Astrocyte (in vitro differentiated cells and primary cell): ENCODE results near the gene CABP7. TPM values are rescaled to one million over a fixed set of nuclear protein-coding genes. Genes with fewer than 3 reads are reported as not detected.

Source experiments
- DNase-seq: peaks from one replicate; pipeline ENCODE4 v3.0.0-alpha.2; 2010; ENCODE audit warnings: low read depth
- FAIRE-seq: peaks from 2 replicates; lab custom pipeline; 2011; peaks lifted over from hg19 to GRCh38; lab: Jason Lieb, UNC
- H2AFZ ChIP-seq: 2 replicates; pipeline ENCODE4 v1.6.0; 2012; ENCODE audit warnings: low read depth, low read length, inconsistent platforms
- H3K27ac ChIP-seq: 2 replicates; pipeline ENCODE4 v1.5.1; 2011; ENCODE audit warnings: low read depth, low read length, inconsistent platforms
- H3K27me3 ChIP-seq: 2 replicates; pipeline ENCODE4 v1.6.0; 2011; ENCODE audit warnings: low read length, inconsistent platforms; ENCODE audit not compliant: insufficient read depth
- H3K36me3 ChIP-seq: 2 replicates; pipeline ENCODE4 v1.5.1; 2011; ENCODE audit warnings: low read length, inconsistent platforms; ENCODE audit not compliant: insufficient read depth
- H3K4me1 ChIP-seq: 2 replicates; pipeline ENCODE4 v1.5.1; 2011; ENCODE audit warnings: low read length, inconsistent platforms; ENCODE audit not compliant: insufficient read depth
- H3K4me2 ChIP-seq: 2 replicates; pipeline ENCODE4 v1.6.0; 2012; ENCODE audit warnings: low read length, inconsistent platforms
- H3K4me3 ChIP-seq: 2 replicates; pipeline ENCODE4 v1.5.1; 2011; ENCODE audit warnings: low read depth, mild to moderate bottlenecking, low read length, inconsistent platforms; ENCODE audit not compliant: insufficient read depth
- H3K79me2 ChIP-seq: 2 replicates; pipeline ENCODE4 v1.6.0; 2012; ENCODE audit warnings: mild to moderate bottlenecking, low read length, inconsistent platforms; ENCODE audit not compliant: insufficient read depth
- H3K9ac ChIP-seq: 2 replicates; pipeline ENCODE4 v1.6.0; 2012; ENCODE audit warnings: mild to moderate bottlenecking, low read length, inconsistent platforms
- H3K9me3 ChIP-seq: 2 replicates; pipeline ENCODE4 v1.5.1; 2012; ENCODE audit warnings: low read depth, mild to moderate bottlenecking, low read length, inconsistent platforms; ENCODE audit not compliant: insufficient read depth
- H4K20me1 ChIP-seq: 2 replicates; pipeline ENCODE4 v1.6.0; 2012; ENCODE audit warnings: low read length, inconsistent platforms; ENCODE audit not compliant: insufficient read depth
- H3K27ac Mint-ChIP-seq: one replicate; pipeline ENCODE4 v1.8.0; 2021; ENCODE audit warnings: mild to moderate bottlenecking, mixed read lengths; ENCODE audit not compliant: unreplicated experiment
- H3K27me3 Mint-ChIP-seq: one replicate; pipeline ENCODE4 v1.8.0; 2021; ENCODE audit warnings: low read depth, mixed read lengths; ENCODE audit not compliant: unreplicated experiment
- H3K36me3 Mint-ChIP-seq: one replicate; pipeline ENCODE4 v1.8.0; 2021; ENCODE audit warnings: low read depth, mixed read lengths; ENCODE audit not compliant: unreplicated experiment
- H3K4me1 Mint-ChIP-seq: one replicate; pipeline ENCODE4 v1.8.0; 2021; ENCODE audit warnings: low read depth, mixed read lengths; ENCODE audit not compliant: unreplicated experiment
- H3K4me3 Mint-ChIP-seq: one replicate; pipeline ENCODE4 v1.8.0; 2021; ENCODE audit warnings: mild to moderate bottlenecking, moderate library complexity, mixed read lengths; ENCODE audit not compliant: unreplicated experiment
- H3K9me3 Mint-ChIP-seq: one replicate; pipeline ENCODE4 v1.8.0; 2021; ENCODE audit warnings: mild to moderate bottlenecking, mixed read lengths; ENCODE audit not compliant: unreplicated experiment
- CTCF ChIP-seq: IDR thresholded peaks from 2 replicates; pipeline ENCODE4 v1.5.1; 2011; ENCODE audit warnings: low read depth, mild to moderate bottlenecking, inconsistent platforms, low read length, moderate library complexity; ENCODE audit not compliant: insufficient read depth
- EZH2 ChIP-seq: IDR thresholded peaks from 2 replicates; pipeline ENCODE4 v1.6.1; 2012; ENCODE audit warnings: mild to moderate bottlenecking, low read length, inconsistent platforms; ENCODE audit not compliant: insufficient read depth
- total RNA-seq: library from RNA; stranded (reverse); gene quantifications from 2 replicates; pipeline ENCODE4 v1.2.1, GENCODE V29; 2021

The CABP7 gene
- total RNA-seq, 1 donor from 2014 or later: not detected

GRCh38 chr22:29722151-29722550 lies 2.3 kb downstream of the CABP7 start:
- peak overlapping the region; percentile 5 for H3K4me2 ChIP-seq
- H3K9me3 ChIP-seq: no peaks in the 10 kb centered on the region
- peaks cover 9% of the 10 kb centered on the region for H3K27me3 ChIP-seq
- peaks cover 13% of the 10 kb centered on the region for H3K4me1 ChIP-seq
- DNase-seq (no peak), FAIRE-seq (no peak)
- Mint-ChIP-seq H3K4me3 (no peak overlapping the region), H3K27me3 (peaks cover 61% of the 10 kb centered on the region), H3K36me3 (no peaks in the 10 kb centered on the region), H3K4me1 (no peaks in the 10 kb centered on the region), H3K9me3 (no peaks in the 10 kb centered on the region), H3K27ac (no peak overlapping the region)
- H3K27ac ChIP-seq: no peak overlapping the region
- TF ChIP-seq EZH2: no peak
- TF ChIP-seq CTCF: no peak
- H3K79me2 ChIP-seq: no peaks in the 10 kb centered on the region
- no peaks in the 10 kb centered on the region for H3K36me3 ChIP-seq
- H3K9ac ChIP-seq: no peak overlapping the region
- H4K20me1 ChIP-seq: peaks cover 5% of the 10 kb centered on the region
- no peak overlapping the region for H3K4me3 ChIP-seq
- H2AFZ ChIP-seq: no peak overlapping the region

GRCh38 chr22:29722587-29722986 lies 2.8 kb downstream of the CABP7 start:
- Histone ChIP-seq H3K9me3 (no peaks in the 10 kb centered on the region), H2AFZ (no peak overlapping the region), H3K4me1 (peaks cover 13% of the 10 kb centered on the region), H4K20me1 (peaks cover 5% of the 10 kb centered on the region), H3K36me3 (no peaks in the 10 kb centered on the region), H3K27me3 (peaks cover 8% of the 10 kb centered on the region), H3K4me3 (no peak overlapping the region), H3K9ac (no peak overlapping the region), H3K79me2 (no peaks in the 10 kb centered on the region), H3K27ac (no peak overlapping the region), H3K4me2 (no peak overlapping the region)
- Mint-ChIP-seq H3K27ac (no peak overlapping the region), H3K36me3 (no peaks in the 10 kb centered on the region), H3K27me3 (peaks cover 57% of the 10 kb centered on the region), H3K4me1 (no peaks in the 10 kb centered on the region), H3K9me3 (no peaks in the 10 kb centered on the region), H3K4me3 (no peak overlapping the region)
- no peak for TF ChIP-seq EZH2
- TF ChIP-seq CTCF: no peak
- FAIRE-seq (no peak), DNase-seq (no peak)

GRCh38 chr22:29723766-29724165 lies 4.0 kb downstream of the CABP7 start:
- Mint-ChIP-seq H3K36me3 (no peaks in the 10 kb centered on the region), H3K27me3 (peaks cover 49% of the 10 kb centered on the region), H3K4me1 (no peaks in the 10 kb centered on the region), H3K4me3 (no peak overlapping the region), H3K9me3 (no peaks in the 10 kb centered on the region), H3K27ac (no peak overlapping the region)
- no peaks in the 10 kb centered on the region for H3K79me2 ChIP-seq
- H3K36me3 ChIP-seq: no peaks in the 10 kb centered on the region
- H3K4me3 ChIP-seq: no peak overlapping the region
- no peak for DNase-seq
- TF ChIP-seq EZH2 (no peak), CTCF (no peak)
- H3K9me3 ChIP-seq: no peaks in the 10 kb centered on the region
- H3K27me3 ChIP-seq: peaks cover 8% of the 10 kb centered on the region
- peaks cover 5% of the 10 kb centered on the region for H4K20me1 ChIP-seq
- H3K4me2 ChIP-seq: no peak overlapping the region
- H2AFZ ChIP-seq: no peak overlapping the region
- no peak overlapping the region for H3K27ac ChIP-seq
- FAIRE-seq: no peak
- peaks cover 13% of the 10 kb centered on the region for H3K4me1 ChIP-seq
- no peak overlapping the region for H3K9ac ChIP-seq
